ENCODE data around the gene RUSF1. TPM values are rescaled to one million over a fixed set of nuclear protein-coding genes. Genes with fewer than 3 reads are reported as not detected.

Gene RUSF1
- total and polyA plus RNA-seq, 9 of the 15 experiments (the other 6 are each of a cell fraction or from before 2014, with no cell fraction given) = 0.80 to 52.8 (median 27.6) TPM

DNA sequence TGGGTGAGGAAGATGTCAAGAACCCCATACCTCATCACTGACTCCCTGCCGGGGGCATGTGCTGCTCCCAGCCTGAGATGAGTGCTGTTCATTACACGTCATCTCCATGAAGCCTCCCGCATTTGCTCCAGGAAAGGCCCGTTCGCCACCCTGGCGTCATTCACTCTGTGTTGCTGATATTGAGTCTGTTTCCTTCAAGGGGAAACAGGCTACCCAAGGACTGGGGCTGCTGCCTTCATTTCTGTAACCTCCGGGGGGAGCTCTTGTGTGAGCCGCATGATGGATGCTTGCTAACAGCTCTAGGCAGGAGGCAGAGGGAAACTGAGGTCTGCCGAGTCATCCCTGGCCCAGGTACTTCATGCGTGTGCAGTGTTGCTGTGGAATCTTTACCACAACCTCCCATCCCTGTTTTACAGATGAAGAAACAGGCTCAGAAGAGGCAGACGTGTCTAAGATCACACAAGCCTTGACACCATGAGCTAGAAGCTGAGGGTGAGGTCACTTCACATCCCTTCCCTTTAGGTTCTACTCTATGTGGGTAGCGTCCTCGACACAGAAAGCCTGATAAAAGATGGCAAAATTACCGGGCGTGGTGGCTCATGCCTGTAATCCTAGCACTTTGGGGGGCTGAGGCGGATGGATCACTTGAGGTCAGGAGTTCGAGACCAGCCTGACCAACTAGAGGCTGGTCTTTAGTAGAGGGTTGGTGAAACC, 52.4 kb downstream of the RUSF1 start (continued):
- TF ChIP-seq, protein P1, sequence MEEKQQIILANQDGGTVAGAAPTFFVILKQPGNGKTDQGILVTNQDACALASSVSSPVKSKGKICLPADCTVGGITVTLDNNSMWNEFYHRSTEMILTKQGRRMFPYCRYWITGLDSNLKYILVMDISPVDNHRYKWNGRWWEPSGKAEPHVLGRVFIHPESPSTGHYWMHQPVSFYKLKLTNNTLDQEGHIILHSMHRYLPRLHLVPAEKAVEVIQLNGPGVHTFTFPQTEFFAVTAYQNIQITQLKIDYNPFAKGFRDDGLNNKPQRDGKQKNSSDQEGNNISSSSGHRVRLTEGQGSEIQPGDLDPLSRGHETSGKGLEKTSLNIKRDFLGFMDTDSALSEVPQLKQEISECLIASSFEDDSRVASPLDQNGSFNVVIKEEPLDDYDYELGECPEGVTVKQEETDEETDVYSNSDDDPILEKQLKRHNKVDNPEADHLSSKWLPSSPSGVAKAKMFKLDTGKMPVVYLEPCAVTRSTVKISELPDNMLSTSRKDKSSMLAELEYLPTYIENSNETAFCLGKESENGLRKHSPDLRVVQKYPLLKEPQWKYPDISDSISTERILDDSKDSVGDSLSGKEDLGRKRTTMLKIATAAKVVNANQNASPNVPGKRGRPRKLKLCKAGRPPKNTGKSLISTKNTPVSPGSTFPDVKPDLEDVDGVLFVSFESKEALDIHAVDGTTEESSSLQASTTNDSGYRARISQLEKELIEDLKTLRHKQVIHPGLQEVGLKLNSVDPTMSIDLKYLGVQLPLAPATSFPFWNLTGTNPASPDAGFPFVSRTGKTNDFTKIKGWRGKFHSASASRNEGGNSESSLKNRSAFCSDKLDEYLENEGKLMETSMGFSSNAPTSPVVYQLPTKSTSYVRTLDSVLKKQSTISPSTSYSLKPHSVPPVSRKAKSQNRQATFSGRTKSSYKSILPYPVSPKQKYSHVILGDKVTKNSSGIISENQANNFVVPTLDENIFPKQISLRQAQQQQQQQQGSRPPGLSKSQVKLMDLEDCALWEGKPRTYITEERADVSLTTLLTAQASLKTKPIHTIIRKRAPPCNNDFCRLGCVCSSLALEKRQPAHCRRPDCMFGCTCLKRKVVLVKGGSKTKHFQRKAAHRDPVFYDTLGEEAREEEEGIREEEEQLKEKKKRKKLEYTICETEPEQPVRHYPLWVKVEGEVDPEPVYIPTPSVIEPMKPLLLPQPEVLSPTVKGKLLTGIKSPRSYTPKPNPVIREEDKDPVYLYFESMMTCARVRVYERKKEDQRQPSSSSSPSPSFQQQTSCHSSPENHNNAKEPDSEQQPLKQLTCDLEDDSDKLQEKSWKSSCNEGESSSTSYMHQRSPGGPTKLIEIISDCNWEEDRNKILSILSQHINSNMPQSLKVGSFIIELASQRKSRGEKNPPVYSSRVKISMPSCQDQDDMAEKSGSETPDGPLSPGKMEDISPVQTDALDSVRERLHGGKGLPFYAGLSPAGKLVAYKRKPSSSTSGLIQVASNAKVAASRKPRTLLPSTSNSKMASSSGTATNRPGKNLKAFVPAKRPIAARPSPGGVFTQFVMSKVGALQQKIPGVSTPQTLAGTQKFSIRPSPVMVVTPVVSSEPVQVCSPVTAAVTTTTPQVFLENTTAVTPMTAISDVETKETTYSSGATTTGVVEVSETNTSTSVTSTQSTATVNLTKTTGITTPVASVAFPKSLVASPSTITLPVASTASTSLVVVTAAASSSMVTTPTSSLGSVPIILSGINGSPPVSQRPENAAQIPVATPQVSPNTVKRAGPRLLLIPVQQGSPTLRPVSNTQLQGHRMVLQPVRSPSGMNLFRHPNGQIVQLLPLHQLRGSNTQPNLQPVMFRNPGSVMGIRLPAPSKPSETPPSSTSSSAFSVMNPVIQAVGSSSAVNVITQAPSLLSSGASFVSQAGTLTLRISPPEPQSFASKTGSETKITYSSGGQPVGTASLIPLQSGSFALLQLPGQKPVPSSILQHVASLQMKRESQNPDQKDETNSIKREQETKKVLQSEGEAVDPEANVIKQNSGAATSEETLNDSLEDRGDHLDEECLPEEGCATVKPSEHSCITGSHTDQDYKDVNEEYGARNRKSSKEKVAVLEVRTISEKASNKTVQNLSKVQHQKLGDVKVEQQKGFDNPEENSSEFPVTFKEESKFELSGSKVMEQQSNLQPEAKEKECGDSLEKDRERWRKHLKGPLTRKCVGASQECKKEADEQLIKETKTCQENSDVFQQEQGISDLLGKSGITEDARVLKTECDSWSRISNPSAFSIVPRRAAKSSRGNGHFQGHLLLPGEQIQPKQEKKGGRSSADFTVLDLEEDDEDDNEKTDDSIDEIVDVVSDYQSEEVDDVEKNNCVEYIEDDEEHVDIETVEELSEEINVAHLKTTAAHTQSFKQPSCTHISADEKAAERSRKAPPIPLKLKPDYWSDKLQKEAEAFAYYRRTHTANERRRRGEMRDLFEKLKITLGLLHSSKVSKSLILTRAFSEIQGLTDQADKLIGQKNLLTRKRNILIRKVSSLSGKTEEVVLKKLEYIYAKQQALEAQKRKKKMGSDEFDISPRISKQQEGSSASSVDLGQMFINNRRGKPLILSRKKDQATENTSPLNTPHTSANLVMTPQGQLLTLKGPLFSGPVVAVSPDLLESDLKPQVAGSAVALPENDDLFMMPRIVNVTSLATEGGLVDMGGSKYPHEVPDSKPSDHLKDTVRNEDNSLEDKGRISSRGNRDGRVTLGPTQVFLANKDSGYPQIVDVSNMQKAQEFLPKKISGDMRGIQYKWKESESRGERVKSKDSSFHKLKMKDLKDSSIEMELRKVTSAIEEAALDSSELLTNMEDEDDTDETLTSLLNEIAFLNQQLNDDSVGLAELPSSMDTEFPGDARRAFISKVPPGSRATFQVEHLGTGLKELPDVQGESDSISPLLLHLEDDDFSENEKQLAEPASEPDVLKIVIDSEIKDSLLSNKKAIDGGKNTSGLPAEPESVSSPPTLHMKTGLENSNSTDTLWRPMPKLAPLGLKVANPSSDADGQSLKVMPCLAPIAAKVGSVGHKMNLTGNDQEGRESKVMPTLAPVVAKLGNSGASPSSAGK (IDR thresholded peaks at IDR 0.05) = peak; percentile 34; the same call in 1 of the 2 replicates
- TF ChIP-seq HDAC1 (IDR thresholded peaks at IDR 0.05) (no peak), ELF2 (CRISPR knock-in tag; IDR thresholded peaks at IDR 0.05) (0 out of 2 replicates have a peak, but pooled peaks have one; percentile 19), JUND (IDR thresholded peaks at IDR 0.05; ENCODE audit: borderline replicate concordance, low read depth, low read length) (peak; percentile 20; the same call in 1 of the 2 replicates), JUND (tag; IDR thresholded peaks at IDR 0.05; ENCODE audit: borderline replicate concordance, low read depth, low read length) (no peak)
- TF ChIP-seq, protein P2, sequence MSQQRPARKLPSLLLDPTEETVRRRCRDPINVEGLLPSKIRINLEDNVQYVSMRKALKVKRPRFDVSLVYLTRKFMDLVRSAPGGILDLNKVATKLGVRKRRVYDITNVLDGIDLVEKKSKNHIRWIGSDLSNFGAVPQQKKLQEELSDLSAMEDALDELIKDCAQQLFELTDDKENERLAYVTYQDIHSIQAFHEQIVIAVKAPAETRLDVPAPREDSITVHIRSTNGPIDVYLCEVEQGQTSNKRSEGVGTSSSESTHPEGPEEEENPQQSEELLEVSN (IDR thresholded peaks at IDR 0.05; ENCODE audit: borderline replicate concordance in 1 of 2, extremely low read depth in 1 of 2, insufficient read depth in 1 of 2, insufficient read length in 1 of 2, low read depth in 1 of 2, low read length in 1 of 2, poor library complexity in 1 of 2, severe bottlenecking in 1 of 2) = peak in 1 of 2 experiments; percentile 15
- TF ChIP-seq, protein P3, sequence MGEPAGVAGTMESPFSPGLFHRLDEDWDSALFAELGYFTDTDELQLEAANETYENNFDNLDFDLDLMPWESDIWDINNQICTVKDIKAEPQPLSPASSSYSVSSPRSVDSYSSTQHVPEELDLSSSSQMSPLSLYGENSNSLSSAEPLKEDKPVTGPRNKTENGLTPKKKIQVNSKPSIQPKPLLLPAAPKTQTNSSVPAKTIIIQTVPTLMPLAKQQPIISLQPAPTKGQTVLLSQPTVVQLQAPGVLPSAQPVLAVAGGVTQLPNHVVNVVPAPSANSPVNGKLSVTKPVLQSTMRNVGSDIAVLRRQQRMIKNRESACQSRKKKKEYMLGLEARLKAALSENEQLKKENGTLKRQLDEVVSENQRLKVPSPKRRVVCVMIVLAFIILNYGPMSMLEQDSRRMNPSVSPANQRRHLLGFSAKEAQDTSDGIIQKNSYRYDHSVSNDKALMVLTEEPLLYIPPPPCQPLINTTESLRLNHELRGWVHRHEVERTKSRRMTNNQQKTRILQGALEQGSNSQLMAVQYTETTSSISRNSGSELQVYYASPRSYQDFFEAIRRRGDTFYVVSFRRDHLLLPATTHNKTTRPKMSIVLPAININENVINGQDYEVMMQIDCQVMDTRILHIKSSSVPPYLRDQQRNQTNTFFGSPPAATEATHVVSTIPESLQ (CRISPR knock-in tag; IDR thresholded peaks at IDR 0.05) = no peak
- TF ChIP-seq, protein P4, sequence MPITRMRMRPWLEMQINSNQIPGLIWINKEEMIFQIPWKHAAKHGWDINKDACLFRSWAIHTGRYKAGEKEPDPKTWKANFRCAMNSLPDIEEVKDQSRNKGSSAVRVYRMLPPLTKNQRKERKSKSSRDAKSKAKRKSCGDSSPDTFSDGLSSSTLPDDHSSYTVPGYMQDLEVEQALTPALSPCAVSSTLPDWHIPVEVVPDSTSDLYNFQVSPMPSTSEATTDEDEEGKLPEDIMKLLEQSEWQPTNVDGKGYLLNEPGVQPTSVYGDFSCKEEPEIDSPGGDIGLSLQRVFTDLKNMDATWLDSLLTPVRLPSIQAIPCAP (CRISPR knock-in tag; IDR thresholded peaks at IDR 0.05; ENCODE audit: borderline replicate concordance) = no peak

All from K562 (cell line).